ENCODE results near the gene LLGL2.
"Not testable (repeated sequence)": the region's sequence is repeated elsewhere in the genome, so short reads cannot be mapped to it uniquely, and the experiment has no call there.

LLGL2 gene

DNA sequence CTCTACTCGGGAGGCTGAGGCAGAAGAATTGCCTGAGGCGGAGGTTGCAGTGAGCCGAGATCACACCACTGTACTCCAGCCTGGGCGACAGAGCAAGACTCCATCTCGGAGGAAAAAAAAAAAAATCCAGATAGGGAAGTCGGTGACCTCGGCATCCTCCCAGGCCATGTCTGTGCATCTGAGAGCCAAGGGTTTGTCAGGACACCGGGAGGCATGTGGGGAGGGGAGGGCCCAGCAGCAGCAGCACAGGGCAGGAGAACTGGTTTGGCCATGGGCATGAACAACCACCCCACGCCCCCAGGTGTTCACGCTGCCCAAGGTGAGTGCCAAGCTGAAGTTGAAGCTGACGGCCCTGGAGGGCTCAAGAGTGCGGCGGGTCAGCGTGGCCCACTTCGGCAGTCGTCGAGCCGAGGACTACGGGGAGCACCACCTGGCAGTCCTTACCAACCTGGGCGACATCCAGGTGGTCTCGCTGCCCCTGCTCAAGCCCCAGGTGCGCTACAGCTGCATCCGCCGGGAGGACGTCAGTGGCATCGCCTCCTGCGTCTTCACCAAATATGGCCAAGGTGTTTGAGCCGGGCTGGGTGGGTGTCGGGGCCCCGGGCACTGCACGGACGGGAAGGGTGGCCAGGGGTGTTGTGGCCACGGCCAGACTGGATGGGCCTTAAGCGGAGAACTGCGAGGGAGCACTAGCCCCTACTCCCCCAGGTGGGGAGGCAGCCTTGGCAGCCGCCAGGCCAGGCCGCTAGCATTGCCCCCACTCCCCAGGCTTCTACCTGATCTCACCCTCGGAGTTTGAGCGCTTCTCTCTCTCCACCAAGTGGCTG lies 47.4 kb downstream of the LLGL2 start:
- DNase-seq = no peak

DNA sequence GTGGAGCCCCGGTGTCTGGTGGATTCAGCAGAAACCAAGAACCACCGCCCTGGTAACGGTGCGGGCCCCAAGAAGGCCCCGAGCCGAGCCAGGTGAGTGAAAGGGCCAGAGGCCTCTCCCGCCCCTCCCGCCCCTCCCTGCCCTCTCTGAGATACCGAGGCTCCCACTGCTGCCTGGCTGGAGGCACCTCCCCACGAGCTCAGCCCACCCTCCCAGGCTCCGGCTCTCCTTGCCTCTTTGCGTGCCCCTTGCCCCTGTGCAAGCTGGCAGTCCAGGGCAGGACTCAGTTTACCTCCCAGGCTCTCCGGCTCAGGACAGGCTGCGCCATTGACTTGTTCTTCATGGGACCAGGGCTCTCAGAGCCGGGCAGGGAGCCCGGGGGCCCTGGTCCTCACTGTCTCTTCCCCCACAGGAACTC lies 48.1 kb downstream of the LLGL2 start:
- DNase-seq = no peak

DNA sequence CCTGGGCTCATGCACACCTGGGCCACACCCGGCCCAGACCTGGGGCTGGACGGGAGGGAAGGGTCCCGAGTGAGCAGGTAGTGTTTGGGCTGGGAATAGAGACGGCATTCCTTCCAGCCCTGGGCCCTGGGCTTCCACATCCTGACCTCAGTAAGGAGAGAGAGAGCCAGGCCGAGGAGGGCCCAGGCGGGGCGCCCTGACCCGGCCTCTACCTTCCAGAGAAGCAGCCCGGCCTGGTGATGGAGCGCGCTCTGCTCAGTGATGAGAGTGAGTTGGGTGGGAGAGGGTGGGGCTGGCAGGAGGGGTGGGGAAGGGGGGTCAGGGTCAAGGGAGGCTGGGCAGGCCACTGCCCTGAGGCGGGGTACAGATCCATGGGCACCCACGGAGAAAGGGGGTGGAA lies 48.5 kb downstream of the LLGL2 start:
- DNase-seq = no peak

DNA sequence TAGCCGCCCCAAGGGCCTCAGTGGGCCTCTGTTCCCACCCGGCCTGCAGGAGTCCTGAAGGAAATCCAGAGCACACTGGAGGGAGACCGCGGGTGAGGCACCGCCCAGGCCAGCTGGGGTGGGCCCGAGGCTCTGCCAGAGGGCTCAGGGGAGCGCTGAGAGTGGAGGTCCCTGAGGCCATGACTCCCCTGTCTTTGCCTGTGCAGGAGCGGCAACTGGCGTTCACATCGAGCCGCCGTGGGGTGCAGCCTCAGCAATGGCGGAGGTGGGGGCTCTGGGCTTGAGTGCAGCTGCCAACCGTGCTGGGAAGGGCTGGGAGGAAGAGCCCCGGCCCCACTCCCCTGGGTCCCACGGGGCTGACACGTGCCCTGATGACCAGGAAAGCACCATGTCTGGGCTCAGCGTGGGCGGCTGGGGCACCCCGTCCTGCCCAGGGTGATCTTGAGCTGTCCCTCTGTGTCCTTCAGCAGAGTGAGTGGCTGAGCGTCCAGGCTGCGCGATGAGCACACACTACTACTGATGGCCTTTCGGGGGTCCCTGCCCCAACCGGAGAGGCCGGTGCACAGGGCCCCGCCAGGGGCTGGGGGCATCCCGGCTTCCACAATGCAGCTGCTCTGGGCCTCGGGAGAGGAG lies 49.0 kb downstream of the LLGL2 start:
- DNase-seq = no peak

DNA sequence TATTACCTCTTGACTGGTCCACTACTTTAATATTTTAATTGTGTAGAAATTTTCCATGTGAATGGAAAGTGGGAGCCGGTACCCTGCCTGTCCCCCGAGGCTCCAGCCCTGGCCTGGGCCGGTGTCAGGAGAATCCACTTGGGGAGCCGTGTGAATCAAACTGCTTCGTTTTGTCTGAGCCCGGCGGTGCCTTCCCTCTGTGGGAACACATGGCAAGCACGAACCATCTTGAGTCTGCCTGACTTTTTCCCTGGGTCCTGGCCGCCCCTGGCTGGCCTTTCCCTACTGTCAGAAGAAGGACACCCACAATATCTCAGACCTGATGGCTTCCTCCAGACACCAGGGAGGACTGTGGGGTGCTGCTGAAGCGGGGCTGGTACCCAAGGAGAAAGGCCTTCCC lies 49.7 kb downstream of the LLGL2 start:
- no peak for DNase-seq

DNA sequence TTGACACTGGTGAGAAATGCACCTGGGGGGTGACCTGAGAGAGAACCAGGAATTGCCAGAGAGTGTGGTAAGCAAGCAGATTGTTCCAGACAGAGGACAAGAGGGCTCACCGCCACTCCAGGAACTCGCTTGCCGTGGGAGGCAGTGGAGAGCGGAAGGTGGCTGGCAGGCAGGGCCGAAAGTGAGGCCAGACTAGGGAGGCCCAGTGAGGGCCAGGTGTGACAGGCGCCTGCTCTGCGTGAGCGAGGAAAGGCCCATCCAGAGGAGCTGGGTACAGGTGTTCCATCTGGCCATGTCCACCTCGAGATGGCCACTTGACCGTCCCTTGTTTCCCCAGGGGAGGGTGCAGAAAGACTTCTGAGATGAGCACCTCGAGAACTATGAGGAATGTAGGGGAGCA lies 50.2 kb downstream of the LLGL2 start:
- no peak for DNase-seq

DNA sequence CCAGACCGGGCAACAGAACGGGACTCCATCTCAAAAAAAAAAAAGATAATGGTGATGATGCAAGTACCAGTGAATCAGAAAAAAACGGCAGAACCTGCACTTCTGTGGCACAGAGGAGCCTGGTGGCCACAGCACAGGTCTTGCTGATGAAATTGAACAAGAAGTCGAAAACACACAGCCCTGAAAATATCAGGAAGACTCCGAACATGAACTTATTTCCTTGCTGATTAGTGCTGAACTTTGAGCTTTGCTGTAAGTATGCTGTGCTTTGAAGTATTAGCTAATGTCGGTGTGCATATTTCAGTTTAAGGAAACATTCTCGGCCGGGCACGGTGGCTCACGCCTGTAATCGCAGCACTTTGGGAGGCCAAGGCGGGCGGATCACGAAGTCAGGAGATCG lies 51.2 kb downstream of the LLGL2 start:
- no peak for DNase-seq

DNA sequence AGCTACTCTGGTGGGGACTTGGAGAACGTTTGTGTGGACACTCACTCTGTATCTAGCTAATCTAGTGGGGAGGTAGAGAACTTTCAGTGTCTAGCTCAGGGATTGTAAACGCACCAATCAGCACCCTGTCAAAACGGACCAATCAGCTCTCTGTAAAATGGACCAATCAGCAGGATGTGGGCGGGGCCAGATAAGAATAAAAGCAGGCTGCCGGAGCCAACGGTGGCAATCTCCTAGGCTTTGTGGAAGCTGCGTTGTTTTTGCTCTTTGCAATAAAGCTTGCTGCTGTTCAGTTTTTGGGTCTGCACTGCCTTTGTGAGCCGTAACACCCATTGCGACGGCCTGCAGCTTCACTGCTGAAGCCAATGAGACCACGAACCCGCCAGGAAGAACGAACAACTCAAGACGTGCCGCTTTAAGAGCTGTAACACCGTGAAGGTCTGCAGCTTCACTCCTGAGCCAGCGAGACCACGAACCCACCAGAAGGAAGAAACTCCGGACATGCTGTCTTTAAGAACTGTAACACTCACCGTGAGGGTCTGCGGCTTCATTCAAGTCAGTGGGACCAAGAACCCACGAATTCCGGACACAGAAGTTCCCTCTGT lies 55.7 kb downstream of the LLGL2 start:
- not testable (repeated sequence) for DNase-seq

DNA sequence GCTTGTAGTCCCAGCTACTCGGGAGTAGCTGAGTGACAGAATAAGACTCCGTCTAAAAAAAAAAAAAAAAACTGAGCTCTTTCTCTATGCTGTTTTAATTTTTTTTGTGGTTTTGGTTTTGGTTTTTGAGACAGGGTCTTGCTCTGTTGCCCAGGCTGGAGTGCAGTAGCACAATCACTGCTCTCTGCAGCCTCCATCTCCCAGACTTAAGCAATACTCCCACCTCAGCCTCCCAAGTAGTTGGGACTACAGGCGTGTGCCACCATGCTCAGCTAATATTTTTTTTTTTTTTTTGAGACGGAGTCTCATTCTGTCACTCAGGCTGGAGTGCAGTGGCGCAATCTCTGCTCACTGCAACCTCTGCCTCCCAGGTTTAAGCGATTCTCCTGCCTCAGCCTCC lies 57.7 kb downstream of the LLGL2 start:
- DNase-seq = not testable (repeated sequence)

DNA sequence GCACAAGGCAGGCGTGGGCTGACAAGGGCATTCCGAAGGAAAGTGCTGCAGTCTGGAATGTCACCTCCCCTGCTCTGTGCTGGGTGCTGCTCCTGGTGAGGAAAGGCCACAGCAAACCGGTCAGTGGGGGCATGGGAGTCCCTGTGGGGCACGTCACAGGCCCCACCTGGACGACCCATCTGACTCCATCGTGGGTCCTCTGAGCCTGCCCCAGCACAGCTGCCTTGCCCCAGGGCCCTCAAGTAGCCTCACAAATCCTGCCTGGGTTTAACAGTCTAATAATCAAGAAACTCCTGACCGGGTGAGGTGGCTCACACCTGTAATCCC lies 59.3 kb downstream of the LLGL2 start:
- no peak for DNase-seq

DNA sequence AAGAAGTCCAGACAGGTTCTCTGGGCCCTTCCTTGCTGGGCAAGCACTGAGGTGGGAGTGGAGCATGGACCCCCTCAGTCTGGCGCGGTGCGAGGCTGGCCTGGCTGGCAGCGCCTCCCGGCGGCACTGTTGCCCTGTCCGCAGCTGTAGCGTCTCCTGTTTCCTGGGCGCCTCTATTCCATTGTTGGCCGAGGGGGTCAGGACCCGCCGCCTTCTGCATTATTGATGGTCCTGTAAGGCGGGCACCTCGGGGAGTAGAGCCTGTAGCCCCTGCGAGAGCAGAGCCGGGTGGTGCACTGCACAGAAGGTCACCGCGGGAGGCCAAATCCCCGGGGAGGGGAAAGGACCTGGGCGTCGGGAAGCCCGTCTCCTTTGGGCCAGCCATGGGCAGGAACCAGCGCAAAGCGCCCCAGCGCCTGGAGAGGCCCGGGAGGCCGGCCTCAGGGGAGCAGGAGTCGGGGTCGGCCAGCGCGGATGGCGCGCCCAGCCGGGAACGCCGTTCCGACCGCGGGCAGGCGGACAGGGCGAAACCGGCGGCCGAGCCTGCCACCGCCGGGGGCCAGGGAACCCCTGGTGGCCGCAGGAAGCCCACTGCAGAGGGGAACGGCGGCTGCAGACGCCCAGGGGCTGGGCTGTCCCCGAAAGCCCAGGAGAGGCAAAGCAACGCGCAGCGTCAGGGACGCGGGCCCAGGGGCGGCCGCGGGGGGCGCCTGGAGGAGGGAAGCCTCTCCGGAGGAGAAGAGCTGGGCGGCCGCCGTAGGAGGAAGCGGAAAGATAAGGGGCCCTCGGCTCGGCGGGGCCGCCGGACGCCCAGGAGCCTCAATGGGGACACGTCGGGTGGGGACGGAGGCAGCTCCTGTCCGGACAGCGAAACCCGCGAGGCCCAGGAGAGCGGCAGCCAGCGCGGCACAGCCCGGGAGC lies 62.4 kb downstream of the LLGL2 start, which contains the start of gene MYO15B:
MYO15B (plus strand) TSS at position 126 of the 921 bp plus-strand sequence; CDS start at position 384, 258 bp downstream.
- DNase-seq = no peak

DNA sequence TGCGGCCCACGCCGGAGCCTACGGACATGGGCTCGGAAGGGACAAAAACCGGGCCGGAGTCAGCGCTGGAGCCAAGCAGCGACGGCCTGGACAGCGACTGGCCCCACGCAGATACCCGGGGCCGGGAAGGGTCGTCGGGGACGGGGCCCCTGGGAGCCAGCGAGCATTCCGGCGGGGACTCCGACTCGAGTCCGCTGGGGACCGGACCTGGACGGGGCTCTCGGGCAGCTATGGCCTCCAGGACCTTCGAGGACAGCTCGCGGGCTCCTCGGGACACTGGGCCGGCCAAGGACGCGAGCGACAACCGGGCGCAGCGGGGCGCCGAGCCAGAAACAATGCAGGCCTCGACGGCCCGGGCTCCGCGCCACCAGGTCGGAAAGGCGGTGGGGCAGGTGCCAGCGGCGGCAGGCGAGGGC lies 63.1 kb downstream of the LLGL2 start:
- no peak for DNase-seq

DNA sequence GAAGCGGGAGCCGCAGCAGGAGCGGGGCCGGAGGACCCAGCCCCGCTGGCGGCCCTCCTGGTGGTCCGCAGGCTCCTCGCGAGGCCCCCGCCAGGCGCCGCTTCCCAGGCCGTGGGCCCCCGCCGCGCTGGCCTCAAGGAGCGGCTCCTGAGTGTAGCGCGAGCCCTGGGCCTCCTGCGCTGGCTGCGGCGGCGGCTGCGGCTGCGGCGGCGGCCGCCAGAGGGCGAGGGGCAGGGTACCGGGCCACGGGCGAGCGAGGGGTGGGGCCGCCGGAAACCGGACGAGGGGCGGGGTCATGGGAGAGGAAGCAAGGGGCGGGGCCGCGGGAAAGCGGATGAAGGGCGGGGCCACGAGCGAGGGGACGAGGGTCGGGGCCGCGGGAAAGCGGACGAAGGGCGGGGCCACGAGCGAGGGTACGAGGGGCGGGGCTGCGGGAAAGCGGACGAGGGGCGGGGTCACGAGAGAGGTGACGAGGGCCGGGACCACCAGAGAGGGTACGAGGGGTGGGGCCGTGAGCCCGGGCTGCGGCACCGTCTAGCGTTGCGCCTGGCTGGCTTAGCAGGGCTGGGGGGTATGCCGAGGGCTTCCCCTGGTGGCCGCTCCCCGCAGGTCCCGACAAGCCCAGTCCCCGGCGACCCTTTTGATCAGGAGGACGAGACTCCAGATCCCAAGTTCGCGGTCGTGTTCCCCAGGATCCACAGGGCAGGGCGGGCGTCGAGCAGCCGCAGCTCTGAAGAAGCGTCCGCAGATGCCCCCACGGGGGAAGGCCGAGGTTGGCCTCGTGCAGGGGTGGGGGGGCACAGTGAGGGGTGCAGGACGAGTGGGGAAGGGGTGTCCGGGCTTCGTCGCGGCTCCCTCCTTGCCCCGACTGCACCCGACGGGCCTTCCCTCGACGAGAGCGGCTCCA lies 63.8 kb downstream of the LLGL2 start:
- peak; percentile 81 for DNase-seq

DNA sequence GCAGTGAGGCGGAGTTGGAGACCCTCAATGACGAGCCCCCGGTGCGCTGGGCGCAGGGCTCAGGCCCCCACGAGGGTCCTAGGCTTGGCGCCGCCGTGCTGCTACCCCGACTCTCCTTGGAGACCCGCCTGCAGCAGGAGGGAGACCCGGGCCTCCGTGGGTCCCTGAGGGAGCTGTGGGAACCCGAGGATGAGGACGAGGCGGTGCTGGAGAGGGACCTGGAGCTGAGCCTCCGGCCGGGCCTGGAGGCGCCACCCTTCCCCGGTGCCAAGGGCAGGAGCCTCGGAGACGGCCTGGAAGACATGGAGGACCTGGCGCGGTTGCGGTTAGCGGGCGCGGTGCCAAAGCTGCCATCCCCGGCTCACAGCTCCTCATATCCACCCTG lies 64.4 kb downstream of the LLGL2 start:
- DNase-seq = no peak

DNA sequence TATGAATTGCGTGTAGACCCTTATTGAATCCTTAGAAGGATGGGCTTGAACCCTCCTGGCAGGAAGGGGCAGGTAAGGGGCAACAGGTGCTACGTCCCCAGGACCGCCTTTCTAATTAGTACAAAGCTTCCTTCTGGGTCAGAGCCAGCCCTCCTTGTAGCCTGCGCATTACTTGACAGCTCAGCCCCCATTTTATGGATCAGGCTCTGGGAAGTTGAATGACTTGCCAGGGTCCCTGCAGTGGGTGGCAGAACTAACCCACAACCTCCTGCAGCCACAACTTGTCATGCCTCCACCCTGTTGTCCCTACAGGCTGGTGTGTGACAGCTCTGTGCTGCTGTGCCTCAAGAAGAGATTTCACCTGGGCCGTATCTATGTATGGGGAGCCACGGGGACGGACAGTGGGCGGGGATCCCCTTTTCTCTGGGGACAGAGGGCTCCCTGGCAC lies 64.8 kb downstream of the LLGL2 start:
- DNase-seq = no peak

DNA sequence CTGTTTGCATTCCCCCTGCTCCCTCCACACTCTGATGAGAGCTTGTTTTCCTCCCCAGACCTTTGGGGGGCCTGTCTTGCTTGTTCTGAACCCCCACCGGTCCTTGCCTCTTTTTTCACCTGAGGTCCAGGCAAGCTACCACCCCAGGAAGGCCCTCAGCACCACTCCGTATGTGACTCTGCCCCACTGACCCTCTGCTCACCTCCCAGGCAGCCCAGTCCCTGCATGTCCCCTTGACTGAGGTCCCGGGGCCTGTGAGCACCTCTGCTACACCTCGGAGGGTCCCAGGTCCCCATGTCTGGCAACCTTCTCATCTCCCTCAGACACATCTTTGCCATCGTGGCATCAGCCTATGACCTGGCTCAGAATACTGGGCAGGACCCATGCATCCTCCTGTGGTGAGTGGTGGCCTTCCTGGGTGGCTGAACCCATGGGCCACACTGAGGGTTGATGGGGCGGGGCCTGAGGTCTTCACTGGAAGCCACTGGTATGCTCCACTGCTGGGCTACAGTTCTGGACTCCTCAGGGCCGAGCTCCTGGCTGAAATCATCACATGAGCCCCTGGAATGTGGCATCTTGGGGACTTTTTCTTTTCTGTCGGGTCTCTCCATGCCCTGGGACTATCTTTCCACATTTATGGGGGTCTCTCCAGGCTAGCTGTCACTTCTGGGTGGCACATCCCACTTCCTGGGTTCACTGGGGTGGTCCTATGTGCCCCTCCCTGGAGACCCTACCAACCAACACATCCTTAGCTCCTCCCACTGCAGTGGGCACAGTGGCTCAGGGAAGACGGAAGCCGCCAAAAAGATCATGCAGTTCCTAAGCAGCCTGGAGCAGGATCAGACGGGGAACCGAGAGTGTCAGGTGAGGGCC lies 65.6 kb downstream of the LLGL2 start:
- DNase-seq = no peak

DNA sequence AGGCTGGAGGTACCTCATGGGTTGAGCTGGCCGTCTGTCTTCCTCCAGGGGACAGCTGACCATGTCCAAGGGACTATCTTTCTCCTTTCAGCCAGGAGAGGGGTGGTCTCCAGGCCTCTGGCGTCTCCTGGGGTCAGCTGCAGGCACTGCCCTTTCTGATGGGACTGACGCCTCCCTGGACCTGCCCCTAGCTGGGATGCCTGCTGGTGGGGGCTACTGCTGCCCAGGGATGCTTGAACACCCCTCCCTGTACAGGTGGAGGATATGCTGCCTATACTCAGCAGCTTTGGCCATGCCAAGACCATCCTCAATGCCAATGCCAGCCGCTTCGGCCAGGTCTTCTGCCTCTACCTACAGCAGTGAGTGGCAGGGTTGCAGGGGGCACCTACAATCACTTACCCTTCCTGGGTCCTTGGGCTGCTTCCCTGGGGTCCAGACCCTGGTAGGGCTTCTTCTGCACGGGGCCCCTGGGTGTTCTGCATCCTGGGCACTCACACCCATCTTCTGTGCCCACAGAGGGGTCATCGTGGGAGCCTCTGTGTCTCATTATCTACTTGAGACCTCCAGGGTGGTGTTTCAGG lies 66.3 kb downstream of the LLGL2 start:
- no peak for DNase-seq

DNA sequence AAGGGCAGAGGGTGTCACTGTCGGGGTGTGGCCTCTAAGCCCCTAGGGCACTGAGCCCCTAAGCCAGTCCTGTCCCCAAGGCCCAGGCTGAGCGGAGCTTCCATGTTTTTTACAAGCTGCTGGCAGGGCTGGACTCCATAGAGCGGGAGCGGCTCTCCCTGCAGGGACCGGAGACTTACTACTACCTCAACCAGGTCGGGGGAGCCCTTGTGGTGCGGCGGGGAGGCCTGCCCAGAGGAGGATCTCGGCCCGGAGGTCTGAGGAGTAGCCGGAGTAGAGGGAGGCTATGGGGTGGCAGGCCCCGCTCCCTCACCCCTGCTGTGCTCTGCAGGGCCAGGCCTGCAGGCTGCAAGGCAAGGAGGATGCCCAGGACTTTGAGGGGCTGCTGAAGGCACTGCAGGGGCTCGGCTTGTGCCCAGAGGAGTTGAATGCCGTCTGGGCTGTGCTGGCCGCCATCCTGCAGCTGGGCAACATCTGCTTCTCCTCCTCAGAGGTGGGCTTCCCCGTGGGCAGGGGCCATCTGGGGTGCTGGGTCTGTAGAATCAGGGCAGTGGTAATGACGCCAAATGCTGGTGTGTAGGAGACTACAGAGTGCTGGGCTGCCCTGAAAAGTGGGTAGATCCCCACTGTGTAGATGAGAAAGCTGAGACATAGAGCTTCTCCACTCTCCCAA lies 67.0 kb downstream of the LLGL2 start:
- DNase-seq = no peak

DNA sequence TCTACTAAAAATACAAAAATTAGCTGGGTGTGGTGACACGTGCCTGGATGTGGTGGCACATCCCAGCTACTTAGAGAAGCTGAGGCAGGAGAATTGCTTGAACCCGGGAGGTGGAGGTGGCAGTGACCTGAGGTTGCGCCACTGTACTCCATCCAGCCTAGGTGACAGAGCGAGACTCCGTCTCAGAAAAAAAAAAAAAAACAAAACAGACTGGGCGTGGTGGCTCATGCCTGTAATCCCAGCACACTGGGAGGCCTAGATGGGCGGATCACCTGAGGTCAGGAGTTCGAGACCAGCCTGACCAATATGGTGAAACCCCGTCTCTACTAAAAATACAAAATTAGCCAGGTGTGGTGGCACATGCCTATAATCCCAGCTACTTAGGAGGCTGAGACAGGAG lies 67.9 kb downstream of the LLGL2 start:
- not testable (repeated sequence) for DNase-seq

Measured in HCEC 1CT (cell line).